HL-60 (cell line): ENCODE data around the gene ZFP36.

Experiments used
- CTCF ChIP-seq: IDR thresholded peaks from one replicate; pipeline ENCODE4 v1.5.1; 2011; ENCODE audit warnings: low read length, control low read depth, inconsistent platforms; ENCODE audit not compliant: insufficient read depth
- GABPA ChIP-seq: IDR thresholded peaks from 2 replicates; pipeline ENCODE4 v1.6.1; 2012; ENCODE audit warnings: low read depth
- POLR2AphosphoS5 ChIP-seq: IDR thresholded peaks from 2 replicates; pipeline ENCODE4 v1.6.1; 2012; ENCODE audit warnings: low read depth
- REST ChIP-seq: IDR thresholded peaks from 2 replicates; pipeline ENCODE4 v1.6.1; 2012; ENCODE audit warnings: low read depth; ENCODE audit not compliant: insufficient replicate concordance
- SPI1 ChIP-seq: IDR thresholded peaks from 2 replicates; pipeline ENCODE4 v1.6.1; 2012; ENCODE audit warnings: low read depth, mild to moderate bottlenecking, borderline replicate concordance

- no peak for TF ChIP-seq CTCF
- TF ChIP-seq POLR2AphosphoS5: no peak
- no peak for TF ChIP-seq REST
- no peak for TF ChIP-seq GABPA
- no peak for TF ChIP-seq SPI1
Measured at GRCh38 chr19:39386557-39386956, 20.1 kb upstream of the ZFP36 start.
